RWPE1 (cell line): ENCODE measurements around the gene CDKAL1.

Experiments
- CTCF ChIA-PET: fragments of 350-600 bp; sonication (Branson Sonifier 250); formaldehyde crosslinking; extraction: SDS; loops from one replicate; lab custom pipeline; 2021; lab: Yijun Ruan, JAX
- POLR2A ChIA-PET: fragments of 400-600 bp; formaldehyde crosslinking; extraction: SDS; loops from one replicate; lab custom pipeline; 2020; ENCODE audit warnings: antibody characterized with exemption; ENCODE audit not compliant: low non-redundant PET; lab: Yijun Ruan, JAX
- DNase-seq: peaks from one replicate; pipeline ENCODE4 v3.0.0; 2012; ENCODE audit warnings: low spot score
- H3K27ac ChIP-seq: fragments of 450-650 bp; 2 replicates; pipeline ENCODE4 v1.5.1; 2017
- CTCF ChIP-seq: fragments of 450-650 bp; conservative IDR thresholded peaks from 2 replicates; pipeline ENCODE4 v1.5.1; 2017; ENCODE audit warnings: low read depth, mild to moderate bottlenecking

The CDKAL1 gene

GRCh38 chr6:21163110-21163837, 629.0 kb downstream of the CDKAL1 start:
- DNase-seq: no peak

GRCh38 chr6:21163838-21164180, 629.6 kb downstream of the CDKAL1 start:
- ChIA-PET CTCF (interaction anchor here (0.7 kb wide), 1 partner anchor 389 kb away, joined by 3 read pairs; no protein-coding TSS in a partner anchor), POLR2A (no interaction called here)
- no peak overlapping the region for H3K27ac ChIP-seq
- DNase-seq: no peak
- no peak for TF ChIP-seq CTCF

More at GRCh38 chr6:21163110-21163837, 629.0 kb downstream of the CDKAL1 start:
- POLR2A ChIA-PET: no interaction called here
- TF ChIP-seq CTCF: no peak
- CTCF ChIA-PET: no interaction called here
- H3K27ac ChIP-seq: no peak overlapping the region

GRCh38 chr6:21164768-21165326, 630.6 kb downstream of the CDKAL1 start:
- CTCF ChIA-PET: interaction anchor here (0.5 to 0.7 kb wide), 3 partner anchors 332 to 698 kb away, joined by 3 to 4 read pairs (median 3); no protein-coding TSS in a partner anchor
- H3K27ac ChIP-seq: no peak overlapping the region
- POLR2A ChIA-PET: interaction anchor here (0.6 kb wide), 1 partner anchor 1234 kb away, joined by 3 read pairs; no protein-coding TSS in a partner anchor
- TF ChIP-seq CTCF: no peak
- no peak for DNase-seq

GRCh38 chr6:21166754-21167153, 632.5 kb downstream of the CDKAL1 start:
- ChIA-PET POLR2A (no interaction called here), CTCF (no interaction called here)
- no peak for DNase-seq
- H3K27ac ChIP-seq: no peak overlapping the region
- no peak for TF ChIP-seq CTCF

GRCh38 chr6:21167790-21168189, 633.5 kb downstream of the CDKAL1 start:
- ChIA-PET POLR2A (no interaction called here), CTCF (interaction anchor here (0.5 kb wide), 1 partner anchor 18 kb away, joined by 4 read pairs; no protein-coding TSS in a partner anchor)
- TF ChIP-seq CTCF: no peak
- H3K27ac ChIP-seq: no peak overlapping the region
- no peak for DNase-seq

- ChIA-PET POLR2A (no interaction called here), CTCF (no interaction called here)
- no peak overlapping the region for H3K27ac ChIP-seq
- DNase-seq: no peak
- no peak for TF ChIP-seq CTCF
These were observed 637.5 kb downstream of the CDKAL1 start for GRCh38 chr6:21171801-21172200.
